Hematopoietic multipotent progenitor cell treated with erythropoietin and hydrocortisone succinate and interleukin-3 and kit ligand, for 6 days (in vitro differentiated cells): ENCODE results near the gene SSR1.
A peak's percentile ranks its signal among the peaks of the same experiment; 100 is the strongest.
"Not testable (repeated sequence)": the region's sequence is repeated elsewhere in the genome, so short reads cannot be mapped to it uniquely, and the experiment has no call there.

Experiments used
- DNase-seq: peaks from one replicate; pipeline ENCODE4 v3.0.0-alpha.2; 2015

Gene SSR1

GRCh38 chr6:7273709-7274108 lies 39.3 kb downstream of the SSR1 start:
- no peak for DNase-seq

- DNase-seq = no peak
Measured at GRCh38 chr6:7271205-7271534, 41.8 kb downstream of the SSR1 start.

GRCh38 chr6:7270320-7271204 lies 42.4 kb downstream of the SSR1 start:
- no peak for DNase-seq

- no peak for DNase-seq
Measured at GRCh38 chr6:7269816-7270215, 43.2 kb downstream of the SSR1 start.

GRCh38 chr6:7268816-7269555 lies 44.0 kb downstream of the SSR1 start:
- DNase-seq = no peak

GRCh38 chr6:7268362-7268761 lies 44.6 kb downstream of the SSR1 start:
- no peak for DNase-seq

- peak; percentile 72 for DNase-seq
Measured at GRCh38 chr6:7267466-7268091, 45.4 kb downstream of the SSR1 start.

- DNase-seq = no peak
Measured at GRCh38 chr6:7267071-7267465, 45.9 kb downstream of the SSR1 start.

- DNase-seq = not testable (repeated sequence)
Measured at GRCh38 chr6:7265385-7265726, 47.6 kb downstream of the SSR1 start.

GRCh38 chr6:7264686-7265384 lies 48.2 kb downstream of the SSR1 start:
- DNase-seq = no peak

- DNase-seq = no peak
Measured at GRCh38 chr6:7264041-7264440, 49.0 kb downstream of the SSR1 start.

- not testable (repeated sequence) for DNase-seq
Measured at GRCh38 chr6:7263519-7263805, 49.5 kb downstream of the SSR1 start.

GRCh38 chr6:7262746-7263518 lies 50.1 kb downstream of the SSR1 start:
- no peak for DNase-seq

GRCh38 chr6:7261852-7262461 lies 51.0 kb downstream of the SSR1 start:
- DNase-seq = peak; percentile 60

- DNase-seq = peak; percentile 87
Measured at GRCh38 chr6:7261032-7261841, 51.8 kb downstream of the SSR1 start.

GRCh38 chr6:7260291-7261031 lies 52.5 kb downstream of the SSR1 start:
- no peak for DNase-seq

GRCh38 chr6:7258231-7258763 lies 54.7 kb downstream of the SSR1 start:
- peak; percentile 75 for DNase-seq

GRCh38 chr6:7257521-7258230 lies 55.3 kb downstream of the SSR1 start:
- DNase-seq = no peak

- no peak for DNase-seq
Measured at GRCh38 chr6:7256785-7257184, 56.2 kb downstream of the SSR1 start.

- DNase-seq = no peak
Measured at GRCh38 chr6:7255918-7256317, 57.1 kb downstream of the SSR1 start.
